HG02970 (cell line): ENCODE measurements around the gene PDE3A.
"Not testable (repeated sequence)": the region's sequence is repeated elsewhere in the genome, so short reads cannot be mapped to it uniquely, and the experiment has no call there.

Experiments
- ATAC-seq: cut with Tn5 transposase; IDR thresholded peaks from one replicate; pipeline ENCODE4 v1.9.1; 2021; ENCODE audit warnings: mild to moderate bottlenecking, moderate library complexity, moderate number of reproducible peaks; ENCODE audit not compliant: unreplicated experiment, low FRiP score

PDE3A gene

DNA sequence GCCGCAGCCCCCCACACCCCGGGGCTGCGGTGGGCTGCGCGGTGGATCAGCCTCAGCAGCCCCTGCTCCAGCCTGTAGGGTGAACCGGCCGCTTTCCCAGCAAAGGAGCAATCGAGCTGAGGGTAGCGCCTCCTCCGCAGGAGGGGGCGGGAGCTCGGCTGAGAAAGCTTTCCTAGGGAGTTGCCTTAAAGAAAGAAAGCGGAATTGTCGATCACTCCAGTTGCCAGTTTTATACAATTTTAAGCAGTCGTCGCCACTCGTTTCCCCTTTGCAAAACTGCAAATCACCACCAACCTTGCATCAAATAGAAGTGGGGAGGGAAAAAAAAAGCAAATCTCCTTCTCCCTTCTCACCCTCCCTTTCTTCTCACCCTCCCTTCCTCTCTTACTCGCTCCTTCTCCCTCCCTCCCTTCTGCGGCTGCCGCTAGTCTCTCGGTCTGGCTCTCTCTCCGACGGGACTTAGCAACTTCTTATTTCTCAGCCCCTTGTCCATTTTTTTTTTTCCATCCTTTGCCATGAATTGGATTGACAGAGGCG is at the start of gene PDE3A:
PDE3A (plus strand) TSS at position 424 of the 537 bp plus-strand sequence. CDS start 748 bp downstream, outside the sequence.
- ATAC-seq: no peak

DNA sequence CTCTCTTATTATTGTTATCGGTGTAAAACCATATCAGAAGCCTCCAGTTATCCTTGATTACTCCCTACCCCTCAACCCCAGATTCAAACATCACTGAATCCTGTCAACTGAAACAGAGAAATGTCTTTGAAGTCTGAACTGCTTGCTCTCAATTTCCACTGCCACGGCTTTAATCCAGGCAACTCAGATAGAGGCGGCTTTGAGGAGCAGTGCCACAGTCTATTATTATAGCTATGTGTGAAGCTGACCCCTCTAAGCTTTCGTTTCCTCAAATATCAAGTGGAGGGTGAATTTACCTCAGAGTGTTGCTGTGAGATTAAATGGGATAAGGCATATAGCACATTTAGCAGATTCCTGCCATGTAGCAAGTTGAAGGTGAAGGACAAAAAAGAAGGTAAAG is 49.0 kb upstream of the PDE3A start:
- ATAC-seq: no peak

DNA sequence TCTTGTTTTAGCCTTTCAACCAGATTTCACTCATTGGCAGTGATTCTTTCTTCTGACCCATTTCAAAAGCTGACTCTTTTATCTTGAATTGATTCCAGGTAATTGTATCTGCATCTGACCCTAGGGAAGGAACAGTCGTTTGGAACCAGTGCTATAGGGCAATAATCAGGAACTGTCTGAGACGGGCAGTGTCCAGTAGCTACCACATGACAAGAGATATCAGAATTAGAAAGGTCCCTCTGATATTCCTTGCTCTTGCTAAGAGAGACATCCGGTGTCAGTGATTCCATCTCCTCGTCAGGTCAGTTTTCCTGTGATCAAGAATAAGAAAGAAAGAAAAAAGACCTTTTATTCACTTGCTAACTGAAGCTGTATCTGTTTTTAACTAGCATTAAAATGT is 47.8 kb upstream of the PDE3A start:
- no peak for ATAC-seq

DNA sequence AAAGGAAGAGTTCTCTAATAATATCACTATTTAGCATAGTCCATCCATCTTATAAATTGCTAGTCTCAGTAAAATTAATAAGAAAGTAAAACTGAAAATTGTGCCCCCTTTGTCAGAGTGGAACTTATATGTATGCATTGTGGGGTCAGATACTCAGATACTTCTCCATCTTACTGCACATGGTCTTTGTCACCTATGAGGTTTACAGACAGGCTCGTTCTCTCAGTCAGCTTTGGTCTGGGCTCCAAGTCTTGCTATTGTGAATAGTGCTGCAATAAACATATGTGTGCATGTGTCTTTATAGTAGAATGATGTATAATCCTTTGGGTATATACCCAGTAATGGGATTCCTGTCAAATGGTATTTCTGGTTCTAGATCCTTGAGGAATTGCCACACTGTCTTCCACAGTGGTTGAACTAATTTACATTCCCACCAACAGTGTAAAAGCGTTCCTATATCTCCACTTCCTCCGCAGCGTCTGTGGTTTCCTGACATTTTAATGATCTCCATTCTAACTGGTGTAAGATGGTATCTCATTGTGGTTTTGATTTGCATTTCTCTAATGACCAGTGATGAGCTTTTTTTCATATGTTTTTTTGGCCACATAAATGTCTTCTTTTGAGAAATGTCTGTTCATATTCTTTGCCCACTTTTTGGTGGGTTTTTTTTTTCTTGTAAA is 37.4 kb upstream of the PDE3A start:
- not testable (repeated sequence) for ATAC-seq

DNA sequence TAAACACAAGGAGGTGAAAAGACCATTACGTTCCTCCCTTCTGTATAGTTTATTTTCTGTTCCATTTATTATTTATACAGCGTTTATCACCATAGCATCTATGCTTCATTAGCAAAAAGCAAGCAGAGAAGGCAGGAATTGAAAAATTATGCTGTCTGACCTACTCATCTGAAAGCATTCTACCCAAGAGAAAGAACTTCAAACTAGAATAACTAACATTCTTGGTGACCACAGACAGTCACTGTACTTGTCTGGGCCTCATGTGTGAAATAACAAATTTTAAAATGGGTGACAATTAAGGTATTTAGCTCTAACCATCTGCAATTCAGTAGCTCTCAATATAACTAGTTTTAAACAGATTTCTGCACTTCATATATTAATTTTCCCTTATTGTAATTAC is 29.3 kb upstream of the PDE3A start:
- no peak for ATAC-seq

DNA sequence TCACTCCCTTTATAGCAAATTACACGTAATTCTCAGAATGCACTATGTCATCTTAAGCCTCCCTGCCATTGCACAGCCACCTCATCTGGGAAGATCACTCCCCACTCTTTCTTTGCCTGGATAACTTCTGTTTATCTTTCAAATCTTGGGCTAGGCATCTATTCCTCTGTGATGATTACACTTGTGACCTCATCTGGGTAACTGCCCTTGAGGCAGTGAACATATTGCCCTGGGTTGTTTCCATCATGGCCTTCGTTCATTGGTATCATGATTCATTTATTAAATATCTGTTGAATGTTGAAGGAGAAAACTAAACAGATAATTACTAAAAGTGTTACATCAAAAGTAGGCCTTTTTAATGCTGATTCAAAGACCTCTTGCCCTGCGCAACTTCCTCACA is 26.2 kb upstream of the PDE3A start:
- ATAC-seq: no peak

DNA sequence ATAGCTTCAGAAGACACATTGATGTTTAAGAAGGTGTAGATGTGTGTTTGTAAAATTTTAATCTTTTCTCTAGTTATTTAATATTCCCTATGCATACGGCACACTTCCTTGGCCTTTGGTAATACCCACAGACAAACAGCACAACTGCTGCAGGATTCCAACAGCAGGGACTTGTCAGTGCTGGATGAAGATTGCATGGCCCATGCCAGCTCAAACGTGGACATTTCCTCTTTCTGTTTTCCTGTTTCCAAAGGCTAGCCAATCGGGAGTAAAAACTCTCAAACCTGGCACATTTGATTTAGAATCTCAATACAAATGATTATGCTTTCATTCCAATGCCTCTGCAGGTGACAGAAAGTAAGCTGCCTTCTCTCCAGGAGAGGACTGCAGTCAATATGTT is 22.5 kb upstream of the PDE3A start:
- no peak for ATAC-seq

DNA sequence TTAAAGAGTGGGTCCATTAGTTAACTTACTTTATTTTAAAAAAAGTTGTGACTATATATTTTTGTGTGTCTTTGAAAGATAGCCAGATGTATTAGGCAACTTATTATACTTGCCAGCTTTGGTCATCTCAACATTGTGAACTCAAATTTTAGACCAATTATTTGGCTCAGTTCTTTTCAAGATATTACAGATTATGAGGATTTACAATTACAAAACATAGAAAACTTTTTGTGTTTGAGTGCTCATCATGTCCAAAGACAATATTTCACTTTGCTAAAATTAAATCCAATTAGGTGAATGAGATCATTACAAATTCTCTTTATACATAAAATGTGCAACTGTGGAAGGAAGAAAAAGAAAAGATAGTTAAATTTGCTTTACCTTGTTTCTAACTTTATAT is 18.3 kb upstream of the PDE3A start:
- no peak for ATAC-seq

DNA sequence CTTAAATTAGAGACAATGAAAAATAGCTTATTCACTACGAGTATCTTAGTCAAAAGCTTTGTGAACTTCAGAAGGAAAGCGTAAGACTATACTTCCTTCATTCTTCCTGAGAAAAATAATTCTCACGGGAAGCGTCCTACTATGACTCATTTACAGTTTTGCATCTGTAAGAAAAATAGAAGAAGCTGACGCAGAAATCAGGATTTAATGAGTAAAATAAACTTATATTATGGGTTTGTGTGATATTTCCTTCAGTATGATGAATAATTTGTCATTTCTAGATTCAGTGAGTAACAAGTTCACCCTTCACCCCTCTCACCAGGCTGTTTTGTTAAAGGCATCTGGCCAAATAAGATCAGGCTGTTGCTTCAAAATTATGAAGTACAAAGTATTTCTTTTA is 17.8 kb upstream of the PDE3A start:
- ATAC-seq: no peak

DNA sequence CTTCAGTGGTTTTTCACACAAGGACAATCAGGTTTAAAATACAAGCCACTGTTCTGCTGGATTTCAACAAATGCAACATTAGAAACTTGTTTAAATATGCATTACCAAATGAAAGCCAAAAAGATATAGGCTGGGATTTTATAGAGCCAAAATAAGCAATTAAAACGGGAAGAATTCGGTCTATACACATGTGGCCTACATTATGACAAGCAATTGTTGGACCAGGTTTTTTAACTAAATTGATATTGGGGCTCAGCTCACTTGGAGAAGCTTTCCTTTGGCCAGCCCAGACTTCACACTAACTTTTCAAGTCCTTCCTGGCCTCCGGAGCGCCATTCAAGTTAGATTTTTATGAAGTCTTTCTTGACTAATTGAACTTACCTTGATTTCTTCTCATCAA is 16.9 kb upstream of the PDE3A start:
- no peak for ATAC-seq

DNA sequence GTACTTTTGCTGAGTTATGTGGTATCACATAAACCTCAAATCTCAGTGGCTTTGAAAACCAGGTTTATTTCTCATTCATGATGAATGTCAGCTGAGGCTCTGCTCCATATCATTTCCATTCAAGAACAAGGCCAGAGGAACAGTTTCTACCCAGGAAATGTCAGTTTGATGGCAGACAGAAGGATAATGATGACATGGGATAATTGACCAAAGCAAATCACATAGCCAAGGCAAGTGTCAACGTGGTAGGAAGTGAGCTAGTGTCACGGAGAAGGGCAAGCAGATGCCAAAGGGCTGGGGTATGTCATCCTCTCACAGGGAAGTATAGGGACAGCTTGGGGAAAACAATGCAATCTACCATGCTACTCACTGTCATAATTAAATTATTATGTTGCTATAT is 12.3 kb upstream of the PDE3A start:
- ATAC-seq: no peak

DNA sequence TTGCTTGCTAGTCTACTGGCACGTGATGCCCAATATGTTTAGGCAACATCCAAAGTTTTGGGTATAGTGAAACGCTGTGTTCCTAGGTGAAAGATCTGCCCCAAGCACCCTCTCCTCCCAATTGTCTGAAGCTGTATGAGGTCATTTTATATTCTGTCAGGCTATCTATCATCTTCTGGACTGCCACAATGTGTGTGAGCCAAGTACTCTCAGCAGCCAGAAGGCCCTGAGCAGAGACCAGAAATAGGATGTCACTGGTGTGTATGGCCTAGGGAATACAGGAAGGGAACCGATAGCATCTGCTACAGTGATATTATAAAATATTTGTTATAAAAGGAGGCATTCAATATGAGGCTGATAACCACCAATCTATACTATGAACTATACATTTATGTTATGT is 7.9 kb upstream of the PDE3A start:
- no peak for ATAC-seq

DNA sequence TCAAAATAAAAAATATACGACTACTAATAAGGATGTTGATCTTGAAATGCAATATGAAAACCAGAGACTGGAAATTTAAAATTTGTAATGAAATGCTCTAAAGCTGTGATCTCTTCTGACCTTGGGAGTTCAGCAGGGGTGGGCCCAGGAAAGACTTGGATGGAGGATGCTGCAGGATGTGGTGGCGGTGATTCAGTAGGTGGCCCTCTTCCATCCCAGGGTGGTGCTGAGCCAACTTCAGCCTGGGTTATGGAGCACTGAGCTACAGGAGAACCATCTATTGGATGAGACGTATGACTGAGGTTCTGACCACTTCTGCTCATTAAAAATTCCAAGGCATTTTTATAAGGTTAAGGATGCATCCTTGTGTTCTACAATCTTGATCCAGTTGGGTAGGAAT is 6.9 kb upstream of the PDE3A start:
- no peak for ATAC-seq

DNA sequence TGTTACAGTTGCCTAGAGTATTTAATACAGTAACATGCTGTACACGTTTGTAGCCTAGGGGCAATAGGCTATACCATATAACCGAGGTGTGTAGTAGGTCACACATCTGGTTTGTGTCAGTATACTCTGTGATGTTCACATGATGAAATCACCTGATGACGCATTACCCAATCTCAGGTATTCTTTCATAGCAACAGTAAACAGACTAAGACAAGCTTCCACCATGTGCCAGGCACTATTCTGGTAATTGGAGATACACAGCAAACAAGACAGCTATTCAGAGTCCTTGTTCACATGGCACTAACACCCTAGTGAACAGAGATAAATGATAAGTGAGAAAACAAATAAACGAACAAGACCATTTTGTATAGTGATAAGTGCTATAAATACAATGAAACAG is 3.8 kb upstream of the PDE3A start:
- no peak for ATAC-seq

DNA sequence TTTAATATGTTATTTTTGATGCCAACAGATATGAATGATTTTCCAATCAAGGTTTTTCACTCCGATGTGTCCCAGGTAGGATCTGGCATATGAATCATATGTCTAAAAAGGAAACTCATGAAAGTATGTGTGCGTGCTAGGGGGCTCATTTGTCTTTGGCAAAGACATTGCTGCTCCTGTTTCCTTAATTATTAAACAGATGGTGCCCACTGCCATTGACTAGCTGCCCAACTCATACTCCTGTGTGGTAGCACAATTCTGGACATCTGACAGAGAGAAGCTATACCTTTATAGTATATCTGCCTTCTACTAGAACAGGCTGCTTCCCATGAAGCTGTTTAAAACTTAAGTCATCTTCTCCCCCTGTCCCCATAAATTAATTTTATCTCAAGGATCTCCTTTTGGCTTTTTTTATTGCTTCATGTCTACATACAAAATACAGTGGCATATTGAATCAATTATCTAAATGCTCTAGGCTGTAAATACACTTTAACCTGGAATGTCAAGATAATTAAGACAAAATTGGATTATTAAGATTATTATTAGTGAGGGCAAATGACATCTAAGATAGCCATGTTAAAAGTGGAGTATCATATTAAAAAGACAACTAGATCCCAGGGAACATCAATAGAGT is 1.4 kb upstream of the PDE3A start:
- ATAC-seq: no peak

DNA sequence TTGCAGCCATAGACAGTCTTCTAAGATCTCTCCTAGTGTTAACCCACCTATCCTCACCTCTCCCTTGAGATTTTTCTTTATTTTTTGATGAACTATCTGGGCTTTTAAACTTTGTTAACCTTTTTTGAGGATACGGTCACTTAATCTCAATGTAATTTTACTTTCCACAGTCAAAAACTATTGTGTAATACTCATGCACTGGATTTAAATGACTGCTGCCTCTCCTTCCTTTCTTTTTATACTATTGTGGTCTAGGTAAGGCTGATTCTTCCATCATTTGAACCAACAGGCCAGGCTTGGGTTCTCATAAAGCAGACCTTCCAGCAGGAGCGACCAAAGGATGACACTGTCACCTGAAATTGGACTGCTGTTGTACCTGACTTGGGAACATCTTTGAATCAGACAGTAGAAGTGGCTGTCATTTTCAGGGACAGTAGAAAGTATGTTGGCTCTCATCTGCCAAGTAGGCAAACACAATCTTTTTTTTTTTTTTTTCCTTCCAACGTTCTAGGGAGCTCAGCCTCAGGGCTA is 689 bp upstream of the PDE3A start:
- ATAC-seq: no peak

DNA sequence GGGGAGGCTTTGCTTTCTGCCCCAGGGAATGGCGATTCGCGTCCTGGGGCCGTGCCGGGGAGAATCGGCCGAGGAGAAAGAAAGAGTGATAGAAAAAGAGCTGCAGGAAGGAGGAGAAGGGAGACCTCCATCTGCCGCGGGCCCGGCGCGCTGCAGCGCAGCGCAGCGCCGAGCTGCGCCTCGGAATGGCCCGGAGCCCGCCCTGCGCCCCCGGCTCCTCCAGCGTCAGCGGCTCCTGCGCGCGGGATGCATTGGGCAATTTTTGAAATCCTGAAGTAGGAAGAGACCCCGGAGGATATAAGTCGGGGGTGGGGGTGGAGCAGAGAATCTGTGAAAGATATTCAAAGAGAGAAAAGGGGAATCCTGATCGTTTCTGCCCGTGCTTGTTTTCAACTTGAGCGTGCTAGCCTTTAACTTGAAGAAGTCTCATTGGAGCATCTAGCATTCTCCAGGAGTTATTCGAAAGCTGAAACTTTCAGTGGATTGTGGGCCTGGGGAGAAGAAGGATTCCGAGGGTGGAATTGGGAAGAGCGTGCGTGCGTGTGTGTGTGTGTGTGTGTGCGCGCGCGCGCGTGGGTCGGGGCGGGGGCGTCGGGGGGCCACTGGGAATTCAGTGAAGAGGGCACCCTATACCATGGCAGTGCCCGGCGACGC is 441 bp downstream of the PDE3A start:
- ATAC-seq: no peak

DNA sequence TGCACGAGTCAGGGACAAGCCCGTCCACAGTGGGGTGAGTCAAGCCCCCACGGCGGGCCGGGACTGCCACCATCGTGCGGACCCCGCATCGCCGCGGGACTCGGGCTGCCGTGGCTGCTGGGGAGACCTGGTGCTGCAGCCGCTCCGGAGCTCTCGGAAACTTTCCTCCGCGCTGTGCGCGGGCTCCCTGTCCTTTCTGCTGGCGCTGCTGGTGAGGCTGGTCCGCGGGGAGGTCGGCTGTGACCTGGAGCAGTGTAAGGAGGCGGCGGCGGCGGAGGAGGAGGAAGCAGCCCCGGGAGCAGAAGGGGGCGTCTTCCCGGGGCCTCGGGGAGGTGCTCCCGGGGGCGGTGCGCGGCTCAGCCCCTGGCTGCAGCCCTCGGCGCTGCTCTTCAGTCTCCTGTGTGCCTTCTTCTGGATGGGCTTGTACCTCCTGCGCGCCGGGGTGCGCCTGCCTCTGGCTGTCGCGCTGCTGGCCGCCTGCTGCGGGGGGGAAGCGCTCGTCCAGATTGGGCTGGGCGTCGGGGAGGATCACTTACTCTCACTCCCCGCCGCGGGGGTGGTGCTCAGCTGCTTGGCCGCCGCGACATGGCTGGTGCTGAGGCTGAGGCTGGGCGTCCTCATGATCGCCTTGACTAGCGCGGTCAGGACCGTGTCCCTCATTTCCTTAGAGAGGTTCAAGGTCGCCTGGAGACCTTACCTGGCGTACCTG is 1.1 kb downstream of the PDE3A start:
- ATAC-seq: no peak

DNA sequence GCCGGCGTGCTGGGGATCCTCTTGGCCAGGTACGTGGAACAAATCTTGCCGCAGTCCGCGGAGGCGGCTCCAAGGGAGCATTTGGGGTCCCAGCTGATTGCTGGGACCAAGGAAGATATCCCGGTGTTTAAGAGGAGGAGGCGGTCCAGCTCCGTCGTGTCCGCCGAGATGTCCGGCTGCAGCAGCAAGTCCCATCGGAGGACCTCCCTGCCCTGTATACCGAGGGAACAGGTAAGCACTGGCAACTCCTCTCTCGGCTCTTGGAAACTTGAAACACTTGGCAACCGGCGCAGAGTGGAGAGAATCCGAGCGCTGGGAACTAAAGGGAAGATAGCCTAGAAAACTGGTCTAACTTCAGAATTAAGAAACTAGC is 1.7 kb downstream of the PDE3A start:
- ATAC-seq: no peak

DNA sequence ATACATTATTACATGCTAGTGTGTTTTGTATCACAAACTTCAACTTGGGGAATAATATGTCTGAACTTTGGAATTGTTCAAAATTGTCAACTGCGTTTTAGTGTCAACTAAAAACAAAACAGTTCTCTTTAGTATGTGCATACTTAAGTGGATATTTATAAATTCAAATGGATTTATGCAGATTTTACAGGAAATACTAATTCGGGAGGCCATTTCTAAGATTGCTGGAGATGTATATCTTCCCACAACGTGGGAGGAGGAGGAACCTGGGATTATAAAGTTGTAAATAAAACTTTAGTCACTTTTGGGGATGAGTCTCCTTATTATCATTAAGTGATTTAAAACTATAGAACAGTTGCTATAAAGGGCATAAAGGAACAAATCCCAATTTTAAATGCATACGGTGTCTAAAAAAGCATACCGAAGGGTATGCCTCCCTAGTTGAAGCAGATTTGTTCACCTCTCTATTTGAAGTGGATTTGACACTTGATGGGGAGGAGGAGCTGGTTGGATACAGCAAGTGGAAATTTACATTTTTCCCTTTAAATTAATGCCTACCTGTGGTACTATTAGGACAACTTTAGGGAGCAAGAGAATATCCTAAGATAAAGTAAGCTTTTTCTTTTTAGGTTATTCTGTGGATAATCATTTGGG is 2.7 kb downstream of the PDE3A start:
- no peak for ATAC-seq
